IPS-11a (cell line): Measurements from ENCODE around the gene F10.

ENCODE experiments used
- H3K4me3 ChIP-seq: one replicate; pipeline ENCODE4 v1.5.1; 2013; ENCODE audit warnings: low read depth, low read length, control low read depth

Gene F10

GRCh38 chr13:113115363-113116205 lies 7.0 kb upstream of the F10 start:
- no peak overlapping the region for H3K4me3 ChIP-seq

- H3K4me3 ChIP-seq: no peak overlapping the region
These were observed 6.3 kb upstream of the F10 start for GRCh38 chr13:113116206-113116800.

- H3K4me3 ChIP-seq: no peak overlapping the region
These were observed 5.7 kb upstream of the F10 start for GRCh38 chr13:113116871-113117271.

DNA sequence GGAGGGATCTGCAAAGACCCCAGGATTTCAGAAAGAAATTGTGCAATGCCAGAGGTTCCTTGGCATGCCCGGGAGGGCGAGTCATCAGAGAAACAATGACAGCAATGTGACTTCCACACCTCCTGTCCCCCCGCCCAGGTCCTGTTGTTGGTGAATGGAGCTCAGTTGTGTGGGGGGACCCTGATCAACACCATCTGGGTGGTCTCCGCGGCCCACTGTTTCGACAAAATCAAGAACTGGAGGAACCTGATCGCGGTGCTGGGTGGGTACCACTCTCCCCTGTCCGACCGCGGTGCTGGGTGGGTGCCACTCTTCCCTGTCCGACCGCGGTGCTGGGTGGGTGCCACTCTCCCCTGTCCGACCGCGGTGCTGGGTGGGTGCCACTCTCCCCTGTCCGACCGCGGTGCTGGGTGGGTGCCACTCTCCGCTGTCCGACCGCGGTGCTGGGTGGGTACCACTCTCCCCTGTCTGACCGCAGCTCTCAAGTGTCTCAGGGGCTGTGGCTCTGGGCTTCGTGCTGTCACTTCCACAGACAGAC lies 5.2 kb upstream of the F10 start:
- no peak overlapping the region for H3K4me3 ChIP-seq

DNA sequence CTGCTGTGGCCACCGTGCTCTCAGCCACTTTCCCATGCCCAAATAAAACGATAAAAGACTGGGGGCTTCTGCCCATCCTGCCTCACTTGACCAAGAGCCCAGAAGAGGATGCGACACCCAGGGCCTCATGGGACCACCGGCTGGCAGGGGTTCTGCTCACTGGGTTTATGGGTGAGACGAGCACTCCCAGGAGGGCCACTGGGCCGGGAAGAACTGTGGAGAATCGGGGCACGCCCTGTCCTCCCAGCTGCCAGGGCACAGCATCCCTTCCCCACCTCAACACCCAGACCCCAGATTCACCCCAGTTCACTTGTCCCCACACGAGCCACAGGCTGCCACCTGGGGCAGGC lies 4.7 kb upstream of the F10 start:
- H3K4me3 ChIP-seq: no peak overlapping the region

- no peak overlapping the region for H3K4me3 ChIP-seq
These were observed 4.2 kb upstream of the F10 start for GRCh38 chr13:113118261-113119021.

GRCh38 chr13:113119166-113119821 lies 3.3 kb upstream of the F10 start:
- H3K4me3 ChIP-seq: no peak overlapping the region

GRCh38 chr13:113119822-113120189 lies 2.8 kb upstream of the F10 start:
- no peak overlapping the region for H3K4me3 ChIP-seq

DNA sequence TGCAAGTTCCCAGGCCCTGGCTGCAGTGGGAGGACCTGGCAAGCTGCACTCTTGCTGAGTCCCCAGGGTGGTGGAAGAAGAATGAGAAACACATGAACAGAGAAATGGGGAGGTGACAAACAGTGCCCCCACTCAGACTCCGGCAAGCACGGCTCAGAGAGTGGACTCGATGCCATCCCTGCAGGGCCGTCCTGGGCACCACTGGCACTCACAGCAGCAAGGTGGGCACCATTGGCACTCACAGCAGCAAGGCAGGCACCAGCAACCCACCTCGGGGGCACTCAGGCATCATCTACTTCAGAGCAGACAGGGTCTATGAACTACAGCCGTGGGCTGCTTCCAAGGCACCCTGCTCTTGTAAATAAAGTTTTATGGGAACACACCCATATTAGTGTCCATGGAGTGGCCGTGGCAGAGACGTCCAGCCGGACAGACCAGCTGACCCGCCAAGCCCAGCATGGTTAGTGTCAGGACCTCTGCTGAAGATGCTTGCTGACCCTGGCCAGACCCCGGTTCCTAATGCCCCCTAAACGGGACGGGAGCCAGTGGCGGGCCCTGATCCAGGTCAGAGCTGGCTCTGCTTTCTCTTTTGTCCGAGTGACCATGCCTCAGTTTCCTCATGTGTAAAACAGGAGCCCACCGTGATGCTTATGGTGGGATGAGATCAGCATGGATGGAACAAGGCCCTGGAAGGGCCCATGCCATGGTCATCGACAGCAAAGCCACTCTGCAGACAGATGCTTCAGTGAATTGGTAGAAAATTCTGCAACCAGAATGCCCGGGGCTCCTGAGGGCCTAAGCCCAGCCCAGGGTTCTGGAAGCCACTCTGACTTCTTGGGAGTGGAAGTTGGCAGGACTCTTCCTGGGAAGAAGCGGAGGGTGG lies 2.1 kb upstream of the F10 start:
- no peak overlapping the region for H3K4me3 ChIP-seq

DNA sequence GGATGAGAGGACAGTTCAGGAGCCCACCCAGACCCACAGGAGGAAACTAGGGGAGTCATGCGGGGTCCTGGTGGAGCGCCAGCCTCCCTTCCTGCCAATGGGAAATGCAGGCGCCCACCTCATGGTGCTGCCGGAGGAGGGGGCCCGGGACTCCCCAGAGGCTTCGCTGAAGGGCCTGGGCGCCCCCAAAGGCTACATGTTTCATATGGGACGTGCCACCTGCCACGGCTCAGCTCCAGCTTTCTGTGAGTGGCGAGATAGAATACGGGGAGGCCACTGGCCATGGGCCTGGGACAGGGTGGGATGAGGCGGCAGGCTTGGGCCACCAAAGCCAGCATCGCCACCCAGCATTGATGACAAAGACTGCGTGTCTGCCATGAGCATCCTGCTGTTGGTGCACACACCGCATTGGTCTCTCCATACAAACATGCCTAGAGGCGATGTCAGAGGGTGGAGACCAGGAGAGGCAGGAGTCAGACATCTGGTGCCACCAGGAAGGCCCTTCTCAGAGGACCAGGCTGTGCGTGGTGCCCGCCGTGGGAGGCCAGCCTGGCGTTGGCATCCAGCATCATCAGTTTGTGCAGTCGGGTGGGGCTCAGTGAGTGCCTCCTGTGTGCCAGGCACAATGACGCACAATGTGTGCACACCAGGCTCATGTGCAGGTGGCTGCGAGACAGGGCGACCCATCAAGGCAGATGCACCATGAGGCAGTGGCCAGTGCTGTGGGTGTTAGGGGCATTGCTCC lies 1.2 kb upstream of the F10 start:
- no peak overlapping the region for H3K4me3 ChIP-seq

DNA sequence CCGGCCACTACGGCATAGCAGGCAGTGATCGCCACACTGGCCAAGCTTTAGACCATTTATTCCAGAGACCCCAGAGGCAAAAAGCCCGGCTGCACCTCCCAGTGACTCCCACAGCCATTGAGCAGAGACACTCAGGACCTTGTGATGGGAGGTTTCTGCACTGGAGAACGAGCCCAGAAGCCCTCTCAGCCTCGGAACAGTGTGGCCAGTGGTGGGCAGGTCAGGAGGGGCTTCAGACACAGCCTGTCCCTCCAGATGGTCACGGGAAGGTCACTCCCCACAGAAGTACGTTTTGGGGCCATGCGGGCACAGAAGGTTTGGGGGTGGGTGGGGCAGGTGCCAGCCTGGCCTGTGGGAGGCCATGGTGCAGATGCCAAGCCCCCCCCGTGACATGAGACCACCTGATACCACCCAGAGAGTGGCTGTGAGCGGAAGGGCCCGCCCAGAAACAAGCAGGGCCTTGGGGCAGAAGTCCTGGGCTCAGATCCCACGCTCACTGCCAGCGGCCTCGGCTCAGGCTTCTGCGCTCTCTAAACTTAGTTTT lies 599 bp upstream of the F10 start:
- no peak overlapping the region for H3K4me3 ChIP-seq

GRCh38 chr13:113123226-113124201 lies 915 bp downstream of the F10 start:
- no peak overlapping the region for H3K4me3 ChIP-seq

DNA sequence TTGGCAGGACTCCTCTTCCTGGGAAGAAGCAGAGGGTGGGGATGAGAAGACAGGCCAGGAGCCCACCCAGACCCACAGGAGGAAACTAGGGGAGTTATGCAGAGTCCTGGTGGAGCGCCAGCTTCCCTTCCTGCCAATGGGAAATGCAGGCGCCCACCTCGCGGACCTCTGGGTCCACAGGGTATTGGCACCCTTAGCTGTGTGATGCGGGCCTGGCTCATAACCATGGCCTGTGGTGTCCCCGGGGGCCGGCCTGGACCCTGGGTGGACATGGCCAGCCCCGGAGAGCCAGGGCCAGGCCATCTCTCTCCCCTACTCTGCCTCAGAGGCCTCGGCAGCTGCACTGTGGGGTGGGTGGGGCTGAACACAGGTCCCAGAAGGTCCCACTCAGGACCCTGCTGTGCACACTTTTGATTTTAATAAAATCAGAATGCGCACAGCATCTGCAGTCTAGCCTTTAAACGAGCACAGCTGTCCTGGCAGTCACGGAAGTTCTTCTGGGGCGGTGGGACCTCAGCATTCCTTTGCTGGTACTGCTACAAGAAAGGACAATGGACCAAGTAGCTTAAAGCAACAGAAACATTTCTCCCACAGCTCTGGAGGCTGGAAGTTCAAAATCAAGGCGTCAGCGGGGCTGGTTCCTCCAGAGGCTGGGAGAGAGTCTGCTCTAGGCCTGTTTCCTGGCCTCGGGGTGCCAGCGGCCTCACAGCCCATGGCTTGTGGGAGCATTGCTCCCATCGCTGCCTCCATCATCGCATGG lies 1.8 kb downstream of the F10 start:
- H3K4me3 ChIP-seq: no peak overlapping the region

GRCh38 chr13:113125506-113126264 lies 3.1 kb downstream of the F10 start:
- H3K4me3 ChIP-seq: no peak overlapping the region

DNA sequence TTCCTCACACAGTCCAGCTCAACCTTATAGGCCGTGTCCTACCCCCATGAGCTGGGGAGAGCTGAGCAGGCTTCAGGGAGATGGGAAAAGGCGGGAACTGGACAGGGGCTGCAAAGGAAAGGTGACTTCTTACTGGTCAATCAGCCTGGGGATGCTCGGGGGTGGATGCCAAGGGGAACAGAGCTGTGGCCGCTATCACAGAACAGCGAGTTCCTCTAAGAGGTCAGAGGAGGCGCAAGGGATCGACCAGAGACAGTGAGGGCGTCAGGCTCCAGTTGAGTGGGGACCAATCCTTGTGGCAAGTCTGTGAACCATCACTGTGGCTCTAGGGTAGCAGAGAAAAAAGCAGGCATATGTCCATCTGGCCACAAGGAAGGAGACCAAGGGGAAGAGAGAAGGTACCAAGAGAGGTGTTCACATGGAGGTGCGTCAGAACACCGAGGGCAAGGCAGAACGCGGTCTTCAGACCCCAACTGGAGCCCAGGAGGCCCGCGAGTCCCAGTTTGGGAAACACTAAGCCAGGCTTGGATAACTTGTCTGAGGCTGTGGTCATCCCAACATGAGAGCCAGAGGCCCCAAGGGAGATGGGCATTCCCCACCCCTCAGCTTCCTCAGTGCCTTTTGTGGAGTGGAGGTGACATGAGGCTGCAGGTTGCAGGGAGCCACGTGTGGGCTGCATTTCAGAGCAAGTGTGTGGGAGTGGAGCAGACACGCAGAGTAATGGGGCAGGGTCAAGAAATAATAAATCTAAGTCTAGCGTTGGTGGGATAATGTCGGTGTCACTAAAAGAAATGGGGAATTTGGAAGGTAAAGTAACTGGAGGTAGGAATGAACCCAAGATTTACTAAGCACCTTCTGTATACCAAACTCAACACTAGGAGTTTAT lies 3.9 kb downstream of the F10 start:
- no peak overlapping the region for H3K4me3 ChIP-seq

GRCh38 chr13:113129480-113129879 lies 6.9 kb downstream of the F10 start:
- no peak overlapping the region for H3K4me3 ChIP-seq
